GM23338 (cell line): ENCODE results near the gene C6orf47. TPM values are rescaled to one million over a fixed set of nuclear protein-coding genes. Genes with fewer than 3 reads are reported as not detected.

ENCODE experiments used
- ATAC-seq: fragments of 200-7000 bp; cut with Tn5 transposase; 3 replicates; pipeline ENCODE4 v1.9.1; 2020
- DNase-seq: peaks from one replicate; pipeline ENCODE4 v3.0.0-alpha.2; 2015; ENCODE audit warnings: low spot score
- H2AFZ ChIP-seq: fragments of 200-600 bp; sonication (generic); 2 replicates; pipeline ENCODE4 v1.8.0; 2016; ENCODE audit warnings: antibody characterized with exemption, mild to moderate bottlenecking, moderate library complexity
- H3F3A ChIP-seq: fragments of 200-600 bp; sonication (generic); replicated peaks from 2 replicates; pipeline ENCODE4 v1.8.0; 2017; ENCODE audit warnings: antibody characterized with exemption, mixed run types, low read depth
- H3K27ac ChIP-seq: fragments of 200-600 bp; sonication (generic); 2 replicates; pipeline ENCODE4 v1.6.1; 2016; ENCODE audit warnings: low read depth
- H3K27me3 ChIP-seq: fragments of 200-600 bp; sonication (generic); 2 replicates; pipeline ENCODE4 v1.8.0; 2016; ENCODE audit warnings: mild to moderate bottlenecking, mixed run types, moderate library complexity; ENCODE audit not compliant: insufficient read depth
- H3K36me3 ChIP-seq: fragments of 200-600 bp; sonication (generic); 2 replicates; pipeline ENCODE4 v1.8.0; 2016; ENCODE audit warnings: mild to moderate bottlenecking; ENCODE audit not compliant: insufficient read depth
- H3K4me1 ChIP-seq: fragments of 200-600 bp; sonication (generic); 2 replicates; pipeline ENCODE4 v1.8.0; 2016; ENCODE audit warnings: mild to moderate bottlenecking, moderate library complexity; ENCODE audit not compliant: insufficient read depth
- H3K4me2 ChIP-seq: fragments of 200-600 bp; sonication (generic); 2 replicates; pipeline ENCODE4 v1.7.1; 2017; ENCODE audit warnings: mixed run types
- H3K4me3 ChIP-seq: fragments of 200-600 bp; sonication (generic); 2 replicates; pipeline ENCODE4 v1.6.1; 2016; ENCODE audit warnings: mixed run types
- H3K79me2 ChIP-seq: fragments of 200-600 bp; sonication (generic); replicated peaks from 2 replicates; pipeline ENCODE4 v1.8.0; 2017; ENCODE audit warnings: mild to moderate bottlenecking; ENCODE audit not compliant: insufficient read depth
- H3K9me2 ChIP-seq: fragments of 200-600 bp; sonication (generic); 2 replicates; pipeline ENCODE4 v1.8.0; 2017; ENCODE audit not compliant: insufficient read depth
- H4K20me1 ChIP-seq: fragments of 200-600 bp; sonication (generic); replicated peaks from 2 replicates; pipeline ENCODE4 v1.8.0; 2017; ENCODE audit warnings: mild to moderate bottlenecking; ENCODE audit not compliant: insufficient read depth
- H3K27ac Mint-ChIP-seq: 2 replicates; pipeline ENCODE4 v1.8.0; 2020; ENCODE audit warnings: inconsistent platforms, mild to moderate bottlenecking, moderate library complexity, mixed read lengths
- H3K27me3 Mint-ChIP-seq: 3 replicates; pipeline ENCODE4 v1.8.0; 2022; ENCODE audit warnings: low read depth, mild to moderate bottlenecking, moderate library complexity, mixed read lengths, inconsistent platforms; ENCODE audit not compliant: insufficient read depth, poor library complexity
- H3K36me3 Mint-ChIP-seq: 3 replicates; pipeline ENCODE4 v1.8.0; 2021; ENCODE audit warnings: low read depth, mild to moderate bottlenecking, inconsistent platforms, moderate library complexity, mixed read lengths
- H3K4me1 Mint-ChIP-seq: 3 replicates; pipeline ENCODE4 v1.8.0; 2020; ENCODE audit warnings: mild to moderate bottlenecking, inconsistent platforms, mixed read lengths
- H3K4me3 Mint-ChIP-seq: 3 replicates; pipeline ENCODE4 v1.8.0; 2021; ENCODE audit warnings: moderate library complexity, mild to moderate bottlenecking, inconsistent platforms, mixed read lengths
- H3K9me3 Mint-ChIP-seq: 3 replicates; pipeline ENCODE4 v1.8.0; 2020; ENCODE audit warnings: moderate library complexity, mild to moderate bottlenecking, inconsistent platforms, mixed read lengths
- CTCF ChIP-seq, 2 experiments: fragments of 200-600 bp in 1 of 2; sonication (generic) in 1 of 2; conservative IDR thresholded peaks; 2 replicates each; pipeline versions ENCODE4 v1.5.1 to v1.6.1; 2016 to 2017; ENCODE audit warnings: antibody characterized with exemption in 2 of 2, low read depth in 2 of 2, mild to moderate bottlenecking in 2 of 2, moderate library complexity in 1 of 2
- ETS1 ChIP-seq: IDR thresholded peaks from 2 replicates; pipeline ENCODE4 v1.6.1; 2016; ENCODE audit warnings: antibody characterized with exemption
- EZH2phosphoT487 ChIP-seq: fragments of 200-600 bp; sonication (generic); IDR thresholded peaks from one replicate; pipeline ENCODE4 v1.8.1; 2018; ENCODE audit warnings: antibody characterized with exemption; ENCODE audit not compliant: unreplicated experiment
- JUNB ChIP-seq: IDR thresholded peaks from one replicate; pipeline ENCODE4 v1.6.1; 2016; ENCODE audit warnings: antibody characterized with exemption; ENCODE audit not compliant: unreplicated experiment
- NANOG ChIP-seq: IDR thresholded peaks from 2 replicates; pipeline ENCODE4 v1.6.1; 2016; ENCODE audit warnings: antibody characterized with exemption, borderline replicate concordance
- REST ChIP-seq: IDR thresholded peaks from one replicate; pipeline ENCODE4 v1.6.1; 2018; ENCODE audit warnings: antibody characterized with exemption; ENCODE audit not compliant: unreplicated experiment
- ZNF114 ChIP-seq: fragments of 250-450 bp; sonication (Bioruptor Pico); IDR thresholded peaks from 2 replicates; pipeline ENCODE4 v1.5.0; 2020; ENCODE audit warnings: mild to moderate bottlenecking, moderate library complexity
- polyA plus RNA-seq: library from polyadenylated mRNA; unstranded; fragments of >200 nt; fragmentation: Nextera tagmentation; extraction: Ambion mirVana; gene quantifications from 2 replicates; pipeline ENCODE4 v1.2.1, GENCODE V29; 2016
- total RNA-seq: library from RNA; depleted of rRNA; stranded (reverse); fragments of >200 nt; shearing (Covaris generic); gene quantifications from 2 replicates; pipeline ENCODE4 v1.2.3, GENCODE V29; 2014

The C6orf47 gene
- total and polyA plus RNA-seq, 2 experiments from 2014 or later = 9.4 to 12.8 TPM

GRCh38 chr6:31680226-31681134 lies 19.9 kb upstream of the C6orf47 start, which contains the start of gene LY6G5C:
LY6G5C (minus strand) TSS chr6:31681067; CDS start chr6:31680373, 694 bp downstream.
- peaks cover 7% of the 10 kb centered on the region for H3K4me1 ChIP-seq
- no peaks in the 10 kb centered on the region; the same call in 1 of the 2 replicates for H4K20me1 ChIP-seq
- H3F3A ChIP-seq = peaks cover 11% of the 10 kb centered on the region; the same call in 1 of the 2 replicates
- H3K4me2 ChIP-seq = peak within 1 kb of the TSS; percentile 98
- peak within 1 kb of the TSS; percentile 99 for H2AFZ ChIP-seq
- DNase-seq (peak; percentile 85), ATAC-seq (peak; percentile 45)
- no peaks in the 10 kb centered on the region; the same call in 1 of the 3 replicates for H3K9me3 Mint-ChIP-seq
- TF ChIP-seq ETS1 (no peak), CTCF (conservative IDR thresholded peaks at IDR 0.05; ENCODE audit: low read depth in 2 of 2) (peak; percentile 54 to 97), ZNF114 (no peak), EZH2phosphoT487 (no peak), REST (no peak)
- H3K4me1 Mint-ChIP-seq = peaks cover 17% of the 10 kb centered on the region
- H3K27me3 ChIP-seq = peaks cover 18% of the 10 kb centered on the region
- H3K27ac Mint-ChIP-seq = no peak within 1 kb of the TSS
- no peaks in the 10 kb centered on the region for H3K36me3 ChIP-seq
- H3K9me2 ChIP-seq = no peaks in the 10 kb centered on the region
- no peaks in the 10 kb centered on the region; the same call in 2 of the 3 replicates for H3K36me3 Mint-ChIP-seq
- peak within 1 kb of the TSS; percentile 75 for H3K4me3 ChIP-seq
- H3K27ac ChIP-seq = no peak within 1 kb of the TSS
- peak within 1 kb of the TSS; percentile 74 for H3K4me3 Mint-ChIP-seq
- H3K79me2 ChIP-seq = no peaks in the 10 kb centered on the region
- peaks cover 38% of the 10 kb centered on the region for H3K27me3 Mint-ChIP-seq

GRCh38 chr6:31677955-31678354 lies 17.4 kb upstream of the C6orf47 start:
- Histone ChIP-seq H3K36me3 (no peaks in the 10 kb centered on the region), H4K20me1 (no peaks in the 10 kb centered on the region; the same call in 1 of the 2 replicates), H3K4me1 (peaks cover 4% of the 10 kb centered on the region; the same call in 1 of the 2 replicates), H3K4me3 (no peak overlapping the region), H2AFZ (no peak overlapping the region), H3K79me2 (no peaks in the 10 kb centered on the region), H3F3A (peaks cover 11% of the 10 kb centered on the region; the same call in 1 of the 2 replicates), H3K27ac (no peak overlapping the region), H3K9me2 (no peaks in the 10 kb centered on the region), H3K27me3 (peaks cover 18% of the 10 kb centered on the region), H3K4me2 (no peak overlapping the region)
- no peak overlapping the region for H3K27ac Mint-ChIP-seq
- H3K9me3 Mint-ChIP-seq = no peaks in the 10 kb centered on the region; the same call in 1 of the 3 replicates
- H3K36me3 Mint-ChIP-seq = peaks cover 4% of the 10 kb centered on the region
- DNase-seq = no peak
- H3K27me3 Mint-ChIP-seq = peaks cover 39% of the 10 kb centered on the region
- peaks cover 13% of the 10 kb centered on the region for H3K4me1 Mint-ChIP-seq
- no peak for ATAC-seq
- H3K4me3 Mint-ChIP-seq = no peak overlapping the region; the same call in 2 of the 3 replicates
- TF ChIP-seq NANOG = no peak
- TF ChIP-seq JUNB = no peak
